HG03432 (cell line): ENCODE data around the gene ZNF799.
A peak's percentile ranks its signal among the peaks of the same experiment; 100 is the strongest.
"Not testable (repeated sequence)": the region's sequence is repeated elsewhere in the genome, so short reads cannot be mapped to it uniquely, and the experiment has no call there.

ENCODE experiments used
- ATAC-seq: cut with Tn5 transposase; IDR thresholded peaks from one replicate; pipeline ENCODE4 v1.9.1; 2021; ENCODE audit warnings: mild to moderate bottlenecking, moderate library complexity; ENCODE audit not compliant: unreplicated experiment

The ZNF799 gene

GRCh38 chr19:12400633-12401502, at the start of gene ZNF799:
Gene ZNF799 (minus strand): TSS chr19:12401271. CDS start chr19:12401070, 201 bp downstream.
- peak; percentile 88 for ATAC-seq

GRCh38 chr19:12450844-12451243, 49.8 kb upstream of the ZNF799 start:
- ATAC-seq = no peak

GRCh38 chr19:12448808-12449207, 47.7 kb upstream of the ZNF799 start:
- ATAC-seq = no peak

GRCh38 chr19:12440541-12441316, 39.7 kb upstream of the ZNF799 start, which contains the start of gene ZNF443:
Gene ZNF443 (minus strand): TSS chr19:12441021. CDS start chr19:12440914, 107 bp downstream.
- ATAC-seq = peak; percentile 90

- peak; percentile 30 for ATAC-seq
Observed at GRCh38 chr19:12439686-12440540, 38.8 kb upstream of the ZNF799 start.

GRCh38 chr19:12430726-12431299, 29.7 kb upstream of the ZNF799 start:
- ATAC-seq = not testable (repeated sequence)

GRCh38 chr19:12425888-12426274, 24.8 kb upstream of the ZNF799 start:
- no peak for ATAC-seq

GRCh38 chr19:12425236-12425887, 24.3 kb upstream of the ZNF799 start:
- no peak for ATAC-seq

GRCh38 chr19:12417273-12417672, 16.2 kb upstream of the ZNF799 start:
- ATAC-seq = not testable (repeated sequence)

- no peak for ATAC-seq
Observed at GRCh38 chr19:12411893-12412292, 10.8 kb upstream of the ZNF799 start.

- ATAC-seq = peak; percentile 41
Observed at GRCh38 chr19:12399901-12400632, 1.0 kb downstream of the ZNF799 start.

- not testable (repeated sequence) for ATAC-seq
Observed at GRCh38 chr19:12391148-12391547, 9.9 kb downstream of the ZNF799 start.

- not testable (repeated sequence) for ATAC-seq
Observed at GRCh38 chr19:12386365-12386764, 14.7 kb downstream of the ZNF799 start.

- no peak for ATAC-seq
Observed at GRCh38 chr19:12380444-12380737, 20.7 kb downstream of the ZNF799 start.

- ATAC-seq = no peak
Observed at GRCh38 chr19:12379732-12380443, 21.2 kb downstream of the ZNF799 start.

- no peak for ATAC-seq
Observed at GRCh38 chr19:12374026-12374425, 27.0 kb downstream of the ZNF799 start.

- ATAC-seq = peak; percentile 89
Observed at GRCh38 chr19:12365236-12366162, 35.6 kb downstream of the ZNF799 start, which contains the start of gene ZNF442. Gene ZNF442 (minus strand): TSS chr19:12365683. CDS start chr19:12363631, 2,052 bp downstream.
